GM12878 (cell line): ENCODE results near the gene FAM118A. TPM values are rescaled to one million over a fixed set of nuclear protein-coding genes. Genes with fewer than 3 reads are reported as not detected.

Source experiments
- ATAC-seq: fragments of 200-7000 bp; cut with Tn5 transposase; 3 replicates; pipeline ENCODE4 v1.9.1; 2020; ENCODE audit warnings: mild to moderate bottlenecking, moderate library complexity
- BruUV-seq: library from RNA; stranded (reverse); fragments of 400-500 nt; replicated peaks from 2 replicates; lab custom pipeline; 2021; lab: Mats Ljungman, UMichigan
- CTCF ChIA-PET: fragments of 300-600 bp; sonication (Branson Sonifier 250); formaldehyde crosslinking; extraction: SDS; loops from one replicate; lab custom pipeline; 2021; ENCODE audit warnings: inconsistent platforms; lab: Yijun Ruan, JAX
- POLR2A ChIA-PET: fragments of 350-600 bp; formaldehyde crosslinking; extraction: SDS; loops from one replicate; lab custom pipeline; 2021; ENCODE audit warnings: inconsistent platforms; lab: Charles Lee
- RAD21 ChIA-PET: fragments of 300-600 bp; sonication (Branson Sonifier 250); formaldehyde crosslinking; loops from one replicate; lab custom pipeline; 2023; ENCODE audit warnings: antibody characterized with exemption; ENCODE audit not compliant: unreplicated experiment; lab: Charles Lee
- SMC1A ChIA-PET: fragments of 300-600 bp; sonication (Branson Sonifier 250); formaldehyde crosslinking; loops from one replicate; lab custom pipeline; 2023; ENCODE audit not compliant: unreplicated experiment, uncharacterized antibody; lab: Charles Lee
- DNase-seq: peaks from one replicate; pipeline ENCODE4 v3.0.0-alpha.2; 2011; ENCODE audit warnings: low read depth, low spot score
- FAIRE-seq: peaks from 3 replicates; lab custom pipeline; 2011; peaks lifted over from hg19 to GRCh38; lab: Jason Lieb, UNC
- H2AFZ ChIP-seq: 2 replicates; pipeline ENCODE4 v1.6.0; 2011; ENCODE audit warnings: low read depth, low read length, control low read depth; ENCODE audit not compliant: control insufficient read depth
- H3K27ac ChIP-seq: 2 replicates; pipeline ENCODE4 v1.5.1; 2011; ENCODE audit warnings: control low read depth; ENCODE audit not compliant: control insufficient read depth, insufficient read depth
- H3K27me3 ChIP-seq, 2 experiments: replicated peaks in 1 of 2; 2 replicates each; pipeline versions ENCODE4 v1.6.0 to v1.6.1; 2011; ENCODE audit warnings: low read length in 1 of 2; ENCODE audit not compliant: control insufficient read depth in 2 of 2, insufficient read depth in 2 of 2
- H3K36me3 ChIP-seq, 2 experiments: 2 replicates each; pipeline ENCODE4 v1.5.1; 2011; ENCODE audit warnings: low read length in 1 of 2; ENCODE audit not compliant: control insufficient read depth in 2 of 2, insufficient read depth in 2 of 2
- H3K4me1 ChIP-seq: 2 replicates; pipeline ENCODE4 v1.6.1; 2011; ENCODE audit warnings: mild to moderate bottlenecking, low read length, moderate library complexity, mixed read lengths; ENCODE audit not compliant: control insufficient read depth, insufficient read depth
- H3K4me2 ChIP-seq: 2 replicates; pipeline ENCODE4 v1.6.0; 2011; ENCODE audit warnings: control low read depth; ENCODE audit not compliant: control insufficient read depth, insufficient read depth
- H3K4me3 ChIP-seq: fragments of 200-600 bp; sonication (generic); 2 replicates; pipeline ENCODE4 v1.5.1; 2016
- H3K79me2 ChIP-seq: 2 replicates; pipeline ENCODE4 v1.6.0; 2011; ENCODE audit warnings: low read length; ENCODE audit not compliant: control insufficient read depth, insufficient read depth
- H3K9ac ChIP-seq: 2 replicates; pipeline ENCODE4 v1.8.0; 2011; ENCODE audit warnings: low read length, control low read depth, mixed read lengths; ENCODE audit not compliant: control insufficient read depth, insufficient read depth
- H3K9me3 ChIP-seq: replicated peaks from 3 replicates; pipeline ENCODE4 v1.5.1; 2011; ENCODE audit warnings: mild to moderate bottlenecking, low read length; ENCODE audit not compliant: control insufficient read depth, insufficient read depth
- H4K20me1 ChIP-seq: 2 replicates; pipeline ENCODE4 v1.6.0; 2011; ENCODE audit not compliant: control insufficient read depth, insufficient read depth
- FOS ChIP-seq: IDR thresholded peaks from 3 replicates; pipeline ENCODE4 v1.6.1; 2011; ENCODE audit warnings: borderline replicate concordance; ENCODE audit not compliant: insufficient read length; ENCODE audit errors: extremely low read depth
- GABPA ChIP-seq: IDR thresholded peaks from 2 replicates; pipeline ENCODE4 v1.6.1; 2014; ENCODE audit warnings: antibody characterized with exemption, low read depth, mild to moderate bottlenecking, inconsistent platforms
- IKZF1 ChIP-seq: fragments of 450-650 bp; conservative IDR thresholded peaks from 2 replicates; pipeline ENCODE4 v1.6.1; 2017; ENCODE audit warnings: antibody characterized with exemption, mild to moderate bottlenecking
- KLF5 ChIP-seq: fragments of 450-650 bp; IDR thresholded peaks from 2 replicates; pipeline ENCODE4 v1.6.1; 2014; ENCODE audit warnings: mild to moderate bottlenecking; ENCODE audit not compliant: partially characterized antibody
- MEF2B ChIP-seq: fragments of 450-650 bp; IDR thresholded peaks from 2 replicates; pipeline ENCODE4 v1.6.1; 2018; ENCODE audit warnings: mild to moderate bottlenecking, moderate library complexity; ENCODE audit not compliant: partially characterized antibody, poor library complexity, severe bottlenecking
- POU2F2 ChIP-seq: IDR thresholded peaks from 3 replicates; pipeline ENCODE4 v1.6.1; 2011; ENCODE audit warnings: low read depth, mild to moderate bottlenecking, low read length, borderline replicate concordance
- RAD51 ChIP-seq: fragments of 450-650 bp; IDR thresholded peaks from 2 replicates; pipeline ENCODE4 v1.6.1; 2016; ENCODE audit warnings: moderate library complexity, mild to moderate bottlenecking, inconsistent platforms
- REST ChIP-seq: IDR thresholded peaks from 2 replicates; pipeline ENCODE4 v1.6.1; 2012; ENCODE audit warnings: mild to moderate bottlenecking, low read depth, low read length
- SUPT20H ChIP-seq: IDR thresholded peaks from 2 replicates; pipeline ENCODE4 v1.6.1; 2011; ENCODE audit warnings: low read depth, mild to moderate bottlenecking, low read length, moderate library complexity, borderline replicate concordance; ENCODE audit not compliant: control insufficient read depth
- TAF1 ChIP-seq: IDR thresholded peaks from 2 replicates; pipeline ENCODE4 v1.6.1; 2011; ENCODE audit warnings: mild to moderate bottlenecking, low read depth, low read length, borderline replicate concordance
- ZNF622 ChIP-seq: fragments of 450-650 bp; IDR thresholded peaks from 2 replicates; pipeline ENCODE4 v1.6.1; 2017; ENCODE audit warnings: mild to moderate bottlenecking, inconsistent platforms
- WGBS: methylation state at CpG from one replicate; pipeline ENCODE4 v1.1.6; 2016; ENCODE audit warnings: low lambda C conversion rate; ENCODE audit not compliant: insufficient replicate concordance, insufficient coverage; ENCODE audit errors: missing lambda C conversion rate; 5-methylcytosine and 5-hydroxymethylcytosine counted together
- in situ Hi-C: fragments of 300-500 bp; cut with MboI; formaldehyde crosslinking; loops from 9 replicates; pipeline ENCODE4 v1.14.3; 2018; ENCODE audit warnings: mixed read lengths
- intact Hi-C: fragments of 100-400 bp; cut with micrococcal nuclease; formaldehyde crosslinking; loops from one replicate; pipeline ENCODE4 v1.14.2; 2022; ENCODE audit not compliant: unreplicated experiment
- polyA plus RNA-seq, 11 experiments: library from polyadenylated mRNA; depleted of rRNA in 4 of 11; unstranded in 6 of 11; stranded (reverse) in 5 of 11; fragments of >200 nt; fragmentation: Nextera tagmentation in 4 of 11; fragmentation: Illumina TruSeq in 1 of 11; extraction: Ambion mirVana in 4 of 11; extraction: Trizol in 1 of 11; gene quantifications; 1 replicate in 1 of 11; 2 replicates in 10 of 11; pipeline versions ENCODE4 v1.2.1 to v1.2.3, GENCODE V29; 2011 to 2016; ENCODE audit warnings: inconsistent platforms in 2 of 11, missing spikeins in 2 of 11, low read depth in 1 of 11
- total RNA-seq, 4 experiments: library from RNA; depleted of rRNA in 3 of 4; stranded (reverse); fragments of >200 nt in 3 of 4; fragmentation: Illumina TruSeq in 1 of 4; extraction: Trizol in 1 of 4; gene quantifications; 2 replicates each; pipeline versions ENCODE4 v1.2.1 to v1.2.3, GENCODE V29; 2013 to 2021
- TF ChIP-seq, protein P1 (sequence below): IDR thresholded peaks from 2 replicates; pipeline ENCODE4 v1.6.1; 2011; ENCODE audit warnings: borderline replicate concordance, low read depth, mild to moderate bottlenecking, moderate library complexity, mixed read lengths, low read length; ENCODE audit not compliant: insufficient read depth; ENCODE audit errors: extremely low read length
- TF ChIP-seq, protein P2 (sequence below): fragments of 450-650 bp; IDR thresholded peaks from 2 replicates; pipeline ENCODE4 v1.6.1; 2018; ENCODE audit warnings: borderline replicate concordance, mild to moderate bottlenecking; ENCODE audit not compliant: partially characterized antibody

Gene FAM118A
- total and polyA plus RNA-seq, 10 of the 15 experiments (the other 5 are each of a cell fraction or from before 2014, with no cell fraction given): 17.4 to 332 (median 56.6) TPM

- H3K79me2 ChIP-seq: peaks cover 11% of the 10 kb centered on the region
- H2AFZ ChIP-seq: no peak overlapping the region
- H3K4me1 ChIP-seq: peaks cover 11% of the 10 kb centered on the region
- in situ Hi-C loops: no loop called here
- H3K36me3 ChIP-seq: peaks cover 10 to 18% of the 10 kb centered on the region in 2 experiments; a peak in 3 of 4 replicates
- H3K27ac ChIP-seq: no peak overlapping the region
- FAIRE-seq (no peak), ATAC-seq (no peak), DNase-seq (no peak)
- TF ChIP-seq MEF2B (no peak), POU2F2 (no peak), IKZF1 (no peak), GABPA (no peak), KLF5 (no peak), SUPT20H (no peak), ZNF622 (no peak), TAF1 (no peak), REST (no peak), FOS (no peak), RAD51 (no peak)
- TF ChIP-seq, protein P1, sequence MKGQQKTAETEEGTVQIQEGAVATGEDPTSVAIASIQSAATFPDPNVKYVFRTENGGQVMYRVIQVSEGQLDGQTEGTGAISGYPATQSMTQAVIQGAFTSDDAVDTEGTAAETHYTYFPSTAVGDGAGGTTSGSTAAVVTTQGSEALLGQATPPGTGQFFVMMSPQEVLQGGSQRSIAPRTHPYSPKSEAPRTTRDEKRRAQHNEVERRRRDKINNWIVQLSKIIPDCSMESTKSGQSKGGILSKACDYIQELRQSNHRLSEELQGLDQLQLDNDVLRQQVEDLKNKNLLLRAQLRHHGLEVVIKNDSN: no peak
- TF ChIP-seq, protein P2, sequence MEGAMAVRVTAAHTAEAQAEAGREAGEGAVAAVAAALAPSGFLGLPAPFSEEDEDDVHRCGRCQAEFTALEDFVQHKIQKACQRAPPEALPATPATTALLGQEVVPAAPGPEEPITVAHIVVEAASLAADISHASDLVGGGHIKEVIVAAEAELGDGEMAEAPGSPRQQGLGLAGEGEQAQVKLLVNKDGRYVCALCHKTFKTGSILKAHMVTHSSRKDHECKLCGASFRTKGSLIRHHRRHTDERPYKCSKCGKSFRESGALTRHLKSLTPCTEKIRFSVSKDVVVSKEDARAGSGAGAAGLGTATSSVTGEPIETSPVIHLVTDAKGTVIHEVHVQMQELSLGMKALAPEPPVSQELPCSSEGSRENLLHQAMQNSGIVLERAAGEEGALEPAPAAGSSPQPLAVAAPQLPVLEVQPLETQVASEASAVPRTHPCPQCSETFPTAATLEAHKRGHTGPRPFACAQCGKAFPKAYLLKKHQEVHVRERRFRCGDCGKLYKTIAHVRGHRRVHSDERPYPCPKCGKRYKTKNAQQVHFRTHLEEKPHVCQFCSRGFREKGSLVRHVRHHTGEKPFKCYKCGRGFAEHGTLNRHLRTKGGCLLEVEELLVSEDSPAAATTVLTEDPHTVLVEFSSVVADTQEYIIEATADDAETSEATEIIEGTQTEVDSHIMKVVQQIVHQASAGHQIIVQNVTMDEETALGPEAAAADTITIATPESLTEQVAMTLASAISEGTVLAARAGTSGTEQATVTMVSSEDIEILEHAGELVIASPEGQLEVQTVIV: no peak
- ChIA-PET SMC1A (interaction anchor here (1.1 kb wide), 1 partner anchor 14 kb away, joined by 3 read pairs; no protein-coding TSS in a partner anchor), RAD21 (no interaction called here), POLR2A (interaction anchor here (0.7 kb wide), 1 partner anchor 10 kb away, joined by 3 read pairs; no protein-coding TSS in a partner anchor), CTCF (interaction anchor here (0.6 to 0.9 kb wide), 2 partner anchors 59 to 231 kb away, joined by 3 read pairs; no protein-coding TSS in a partner anchor)
- no peaks in the 10 kb centered on the region for H3K9me3 ChIP-seq
- H3K4me2 ChIP-seq: no peak overlapping the region
- 97% methylated on average over 24 of the region's 24 CpGs for WGBS
- no peaks in the 10 kb centered on the region for H3K27me3 ChIP-seq
- H3K9ac ChIP-seq: no peak overlapping the region
- intact Hi-C loops: no loop called here
- BruUV-seq: no TSS peak
- H3K4me3 ChIP-seq: no peak overlapping the region
- no peaks in the 10 kb centered on the region for H4K20me1 ChIP-seq
Observed at GRCh38 chr22:45322873-45323525, 13.3 kb downstream of the FAM118A start.
